GM10266 (cell line): ENCODE measurements around the gene DMBX1.

Experiments used
- DNase-seq: peaks from one replicate; pipeline ENCODE4 v3.0.0; 2012; ENCODE audit errors: extremely low spot score
- CTCF ChIP-seq: IDR thresholded peaks from 2 replicates; pipeline ENCODE4 v1.5.1; 2012; ENCODE audit warnings: mild to moderate bottlenecking, low read depth; ENCODE audit not compliant: control insufficient read depth, insufficient read depth; ENCODE audit errors: missing control alignments

Gene DMBX1

DNA sequence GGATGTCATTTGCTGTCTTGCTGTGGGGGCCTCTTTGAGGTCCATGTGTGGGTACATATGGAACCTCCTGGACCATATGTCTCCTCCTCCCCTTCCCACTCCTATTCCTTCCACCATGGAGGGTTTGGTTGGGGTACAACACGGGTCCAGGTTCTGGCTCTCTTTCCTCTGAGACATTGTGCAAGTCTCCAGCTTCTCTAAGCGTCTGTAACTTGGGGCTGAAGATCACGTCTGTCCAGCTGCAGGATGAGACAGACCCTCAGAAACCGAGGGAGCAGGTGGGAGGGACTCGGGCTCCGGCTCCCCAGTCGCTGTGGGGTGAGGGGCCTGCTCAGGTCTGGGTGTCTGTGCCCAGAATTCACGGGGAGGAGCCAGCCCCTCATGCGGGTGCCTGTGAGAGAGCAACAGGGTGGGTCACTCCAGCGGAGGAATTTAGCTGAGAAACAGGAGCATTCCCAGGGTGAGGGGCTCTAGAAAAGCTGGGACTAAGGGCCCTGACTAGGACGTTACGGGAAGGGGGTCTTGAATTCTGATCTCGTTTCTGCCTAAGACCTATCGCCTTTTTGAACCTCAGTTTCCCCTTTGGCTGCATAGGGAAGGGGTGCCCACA is 42.0 kb upstream of the DMBX1 start:
- DNase-seq, result no peak
- TF ChIP-seq CTCF, result no peak

- no peak for TF ChIP-seq CTCF
- no peak for DNase-seq
These were observed 41.3 kb upstream of the DMBX1 start for GRCh38 chr1:46448109-46448911.

- TF ChIP-seq CTCF, result no peak
- no peak for DNase-seq
These were observed 40.1 kb upstream of the DMBX1 start for GRCh38 chr1:46449223-46450159.

- DNase-seq, result no peak
- no peak for TF ChIP-seq CTCF
These were observed 39.5 kb upstream of the DMBX1 start for GRCh38 chr1:46450160-46450517.

GRCh38 chr1:46451948-46452930 is 37.4 kb upstream of the DMBX1 start:
- no peak for TF ChIP-seq CTCF
- DNase-seq, result no peak

DNA sequence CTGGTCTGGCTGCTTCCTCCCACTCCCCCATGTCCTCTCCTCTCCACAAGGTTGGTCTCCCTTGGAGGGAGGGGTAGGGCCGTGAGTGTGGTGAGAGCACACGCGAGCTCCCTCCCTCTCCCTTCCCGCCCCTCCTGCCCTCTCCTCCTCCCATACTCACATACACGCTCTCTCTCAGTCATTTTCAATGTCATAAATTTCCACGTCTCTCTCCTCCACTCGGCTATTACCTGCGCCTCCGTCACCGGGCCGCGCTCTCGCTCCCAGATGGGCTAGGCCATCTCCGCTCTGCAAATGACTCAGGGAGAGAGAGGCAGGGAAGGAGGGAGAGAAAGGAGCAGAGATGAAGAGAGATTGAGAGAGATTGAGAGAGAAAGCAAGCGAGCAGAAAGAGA is 36.7 kb upstream of the DMBX1 start:
- no peak for TF ChIP-seq CTCF
- DNase-seq, result no peak
